ENCODE data around the gene CD63.

GRCh38 chr12:55696796-55697462, 31.9 kb downstream of the CD63 start:
- TF ChIP-seq, protein P1, sequence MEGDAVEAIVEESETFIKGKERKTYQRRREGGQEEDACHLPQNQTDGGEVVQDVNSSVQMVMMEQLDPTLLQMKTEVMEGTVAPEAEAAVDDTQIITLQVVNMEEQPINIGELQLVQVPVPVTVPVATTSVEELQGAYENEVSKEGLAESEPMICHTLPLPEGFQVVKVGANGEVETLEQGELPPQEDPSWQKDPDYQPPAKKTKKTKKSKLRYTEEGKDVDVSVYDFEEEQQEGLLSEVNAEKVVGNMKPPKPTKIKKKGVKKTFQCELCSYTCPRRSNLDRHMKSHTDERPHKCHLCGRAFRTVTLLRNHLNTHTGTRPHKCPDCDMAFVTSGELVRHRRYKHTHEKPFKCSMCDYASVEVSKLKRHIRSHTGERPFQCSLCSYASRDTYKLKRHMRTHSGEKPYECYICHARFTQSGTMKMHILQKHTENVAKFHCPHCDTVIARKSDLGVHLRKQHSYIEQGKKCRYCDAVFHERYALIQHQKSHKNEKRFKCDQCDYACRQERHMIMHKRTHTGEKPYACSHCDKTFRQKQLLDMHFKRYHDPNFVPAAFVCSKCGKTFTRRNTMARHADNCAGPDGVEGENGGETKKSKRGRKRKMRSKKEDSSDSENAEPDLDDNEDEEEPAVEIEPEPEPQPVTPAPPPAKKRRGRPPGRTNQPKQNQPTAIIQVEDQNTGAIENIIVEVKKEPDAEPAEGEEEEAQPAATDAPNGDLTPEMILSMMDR (IDR thresholded peaks at IDR 0.05), result no peak
- no peak for TF ChIP-seq POLR2A (IDR thresholded peaks at IDR 0.05)
- TF ChIP-seq EP300 (IDR thresholded peaks at IDR 0.05), result no peak
- TF ChIP-seq POLR2AphosphoS5 (IDR thresholded peaks at IDR 0.05), result no peak

Data from stomach (tissue), 4 donors.